Measurements from ENCODE around the gene PCLO. TPM values are rescaled to one million over a fixed set of nuclear protein-coding genes. Genes with fewer than 3 reads are reported as not detected.

Gene PCLO
- total RNA-seq, 6 donors from 2014 or later: 3.0 to 19.8 (median 8.6) TPM

GRCh38 chr7:83060218-83060617, 102.5 kb downstream of the PCLO start:
- TF ChIP-seq EP300 (IDR thresholded peaks at IDR 0.05): no peak
- TF ChIP-seq POLR2A (IDR thresholded peaks at IDR 0.05): no peak
- TF ChIP-seq, protein P1, sequence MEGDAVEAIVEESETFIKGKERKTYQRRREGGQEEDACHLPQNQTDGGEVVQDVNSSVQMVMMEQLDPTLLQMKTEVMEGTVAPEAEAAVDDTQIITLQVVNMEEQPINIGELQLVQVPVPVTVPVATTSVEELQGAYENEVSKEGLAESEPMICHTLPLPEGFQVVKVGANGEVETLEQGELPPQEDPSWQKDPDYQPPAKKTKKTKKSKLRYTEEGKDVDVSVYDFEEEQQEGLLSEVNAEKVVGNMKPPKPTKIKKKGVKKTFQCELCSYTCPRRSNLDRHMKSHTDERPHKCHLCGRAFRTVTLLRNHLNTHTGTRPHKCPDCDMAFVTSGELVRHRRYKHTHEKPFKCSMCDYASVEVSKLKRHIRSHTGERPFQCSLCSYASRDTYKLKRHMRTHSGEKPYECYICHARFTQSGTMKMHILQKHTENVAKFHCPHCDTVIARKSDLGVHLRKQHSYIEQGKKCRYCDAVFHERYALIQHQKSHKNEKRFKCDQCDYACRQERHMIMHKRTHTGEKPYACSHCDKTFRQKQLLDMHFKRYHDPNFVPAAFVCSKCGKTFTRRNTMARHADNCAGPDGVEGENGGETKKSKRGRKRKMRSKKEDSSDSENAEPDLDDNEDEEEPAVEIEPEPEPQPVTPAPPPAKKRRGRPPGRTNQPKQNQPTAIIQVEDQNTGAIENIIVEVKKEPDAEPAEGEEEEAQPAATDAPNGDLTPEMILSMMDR (IDR thresholded peaks at IDR 0.05): no peak
- TF ChIP-seq POLR2AphosphoS5 (IDR thresholded peaks at IDR 0.05): no peak
- no peak for DNase-seq
- H3K27ac ChIP-seq: no peak overlapping the region
- no peaks in the 10 kb centered on the region for H3K36me3 ChIP-seq
- H3K27me3 ChIP-seq: no peaks in the 10 kb centered on the region
- no peaks in the 10 kb centered on the region for H3K9me3 ChIP-seq
- H3K4me3 ChIP-seq: no peak overlapping the region
- H3K4me1 ChIP-seq: no peaks in the 10 kb centered on the region
- no peak for ATAC-seq (ENCODE audit: low FRiP score in 2 of 2)

- H3K27ac ChIP-seq: no peak overlapping the region
- WGBS, 2 donors: 90 to 91% methylated on average over 5 of the region's 5 CpGs
- TF ChIP-seq, protein P1 (IDR thresholded peaks at IDR 0.05): no peak
- TF ChIP-seq EP300 (IDR thresholded peaks at IDR 0.05) (no peak), POLR2AphosphoS5 (IDR thresholded peaks at IDR 0.05) (no peak), POLR2A (IDR thresholded peaks at IDR 0.05) (no peak)
- no peaks in the 10 kb centered on the region for H3K9me3 ChIP-seq
- no peak for DNase-seq
- H3K4me3 ChIP-seq: no peak overlapping the region
- H3K4me1 ChIP-seq: no peaks in the 10 kb centered on the region
- no peaks in the 10 kb centered on the region for H3K27me3 ChIP-seq
- no peak for ATAC-seq (ENCODE audit: low FRiP score in 2 of 2)
- no peaks in the 10 kb centered on the region for H3K36me3 ChIP-seq
Measured at GRCh38 chr7:83058667-83059066, 104.0 kb downstream of the PCLO start.

GRCh38 chr7:83055197-83055596, 107.5 kb downstream of the PCLO start:
- 79 to 84% methylated on average over 2 of the region's 2 CpGs for WGBS, 2 donors
- H3K27ac ChIP-seq: no peak overlapping the region

DNA sequence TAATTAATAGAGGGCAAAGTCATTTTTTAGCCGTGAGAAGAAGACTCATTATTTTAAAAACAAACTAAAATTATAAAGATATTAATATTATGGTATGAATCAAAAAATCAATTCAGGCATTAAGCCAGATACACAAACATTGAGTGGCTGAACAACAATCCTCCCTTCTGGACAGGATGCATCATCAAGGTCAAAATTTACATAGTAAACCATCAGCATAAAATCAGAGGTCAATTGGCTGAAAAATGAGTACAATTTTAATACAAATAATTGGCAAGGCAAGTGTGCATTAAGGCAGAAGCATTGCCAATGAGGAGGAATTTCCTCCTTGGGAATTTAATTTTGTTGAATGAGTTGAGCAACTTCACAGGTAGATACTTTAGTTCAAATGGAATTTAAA, 108.2 kb downstream of the PCLO start:
- TF ChIP-seq EP300 (IDR thresholded peaks at IDR 0.05) (no peak), POLR2AphosphoS5 (IDR thresholded peaks at IDR 0.05) (no peak), POLR2A (IDR thresholded peaks at IDR 0.05) (no peak)
- TF ChIP-seq, protein P1 (IDR thresholded peaks at IDR 0.05): no peak
- no peak for DNase-seq
- H3K4me3 ChIP-seq: no peak overlapping the region
- no peak overlapping the region for H3K27ac ChIP-seq
- H3K36me3 ChIP-seq: no peaks in the 10 kb centered on the region
- 74 to 97% methylated on average over 1 of the region's 1 CpG for WGBS, 2 donors
- no peaks in the 10 kb centered on the region for H3K9me3 ChIP-seq
- ATAC-seq (ENCODE audit: low FRiP score in 2 of 2): no peak
- no peaks in the 10 kb centered on the region for H3K27me3 ChIP-seq
- H3K4me1 ChIP-seq: no peaks in the 10 kb centered on the region

More at GRCh38 chr7:83055197-83055596, 107.5 kb downstream of the PCLO start:
- no peak for DNase-seq
- Histone ChIP-seq H3K4me3 (no peak overlapping the region), H3K9me3 (no peaks in the 10 kb centered on the region), H3K27me3 (no peaks in the 10 kb centered on the region), H3K4me1 (no peaks in the 10 kb centered on the region), H3K36me3 (no peaks in the 10 kb centered on the region)
- no peak for ATAC-seq (ENCODE audit: low FRiP score in 2 of 2)
- no peak for TF ChIP-seq POLR2A (IDR thresholded peaks at IDR 0.05)

GRCh38 chr7:83053965-83054364, 108.7 kb downstream of the PCLO start:
- H3K27ac ChIP-seq: no peak overlapping the region
- H3K4me1 ChIP-seq: no peaks in the 10 kb centered on the region
- no peaks in the 10 kb centered on the region for H3K27me3 ChIP-seq
- no peak for DNase-seq
- no peak for TF ChIP-seq POLR2AphosphoS5 (IDR thresholded peaks at IDR 0.05)
- TF ChIP-seq EP300 (IDR thresholded peaks at IDR 0.05): no peak
- TF ChIP-seq POLR2A (IDR thresholded peaks at IDR 0.05): no peak
- TF ChIP-seq, protein P1 (IDR thresholded peaks at IDR 0.05): no peak
- H3K4me3 ChIP-seq: no peak overlapping the region
- H3K36me3 ChIP-seq: no peaks in the 10 kb centered on the region
- no peak for ATAC-seq (ENCODE audit: low FRiP score in 2 of 2)
- H3K9me3 ChIP-seq: no peaks in the 10 kb centered on the region
